Liver (tissue), 3 donors: Measurements from ENCODE around the gene MIF4GD.

Experiments
- CTCF ChIP-seq: fragments of 150-350 bp; IDR thresholded peaks from 2 replicates; pipeline ENCODE4 v1.5.1; 2017; ENCODE audit warnings: improper control_type of control experiment, low read depth, low read length; ENCODE audit not compliant: missing input control
- JUND ChIP-seq, 2 donors: IDR thresholded peaks; 2 replicates each; pipeline ENCODE4 v1.6.1; 2016; ENCODE audit warnings: antibody characterized with exemption in 2 of 2
- SP1 ChIP-seq: IDR thresholded peaks from 2 replicates; pipeline ENCODE4 v1.6.1; 2018; ENCODE audit warnings: antibody characterized with exemption, mild to moderate bottlenecking
- TAF1 ChIP-seq: conservative IDR thresholded peaks from 2 replicates; pipeline ENCODE4 v1.6.1; 2016; ENCODE audit warnings: antibody characterized with exemption, mild to moderate bottlenecking
- ZBTB33 ChIP-seq: IDR thresholded peaks from 2 replicates; pipeline ENCODE4 v1.6.1; 2016; ENCODE audit warnings: antibody characterized with exemption
- donor health status: healthy.
- donor health status: healthy.

GRCh38 chr17:75267153-75267410 is 3.9 kb downstream of the MIF4GD start:
- no peak for TF ChIP-seq JUND (IDR thresholded peaks at IDR 0.05)
- TF ChIP-seq CTCF, result no peak
- no peak for TF ChIP-seq SP1
- TF ChIP-seq ZBTB33, result no peak
- no peak for TF ChIP-seq TAF1
